Spleen (tissue), 7 donors: ENCODE measurements around the gene TMCC1.

Experiments
- CTCF ChIP-seq, 11 experiments: fragments of 200-600 bp in 7 of 11; fragments of 450-650 bp in 4 of 11; sonication (generic) in 4 of 11; IDR thresholded peaks in 8 of 11; conservative IDR thresholded peaks in 3 of 11; 1 replicate in 7 of 11; 2 replicates in 4 of 11; pipeline versions ENCODE4 v1.4.0 to v1.8.0; 2016 to 2021; ENCODE audit warnings: antibody characterized with exemption in 11 of 11, inconsistent platforms in 4 of 11, mild to moderate bottlenecking in 1 of 11
- POLR2A ChIP-seq, 3 donors: fragments of 450-650 bp; IDR thresholded peaks; one replicate each; pipeline ENCODE4 v1.5.1; 2017; ENCODE audit warnings: antibody characterized with exemption in 3 of 3, mild to moderate bottlenecking in 1 of 3
- POLR2AphosphoS5 ChIP-seq, 3 donors: sonication (generic); formaldehyde crosslinking; IDR thresholded peaks; one replicate each; pipeline ENCODE4 v1.5.1; 2017; ENCODE audit warnings: antibody characterized with exemption in 3 of 3
- donor health status: DM: no; HTN: no; CAD: no; lungs with moderate emphysema.
- donor health status: DM: no; HTN: no; CAD: no.
- donor health status: DM: no; HTN: no; CAD: no.

- TF ChIP-seq CTCF (IDR thresholded peaks at IDR 0.05 in 8 of 11, conservative IDR thresholded peaks at IDR 0.05 in 3 of 11) (no peak), POLR2A (IDR thresholded peaks at IDR 0.05) (no peak), POLR2AphosphoS5 (IDR thresholded peaks at IDR 0.05) (no peak)
Observed at GRCh38 chr3:129663045-129663446, 230.5 kb downstream of the TMCC1 start.
